ENCODE measurements around the gene KCNH2. TPM values are rescaled to one million over a fixed set of nuclear protein-coding genes. Genes with fewer than 3 reads are reported as not detected.

The KCNH2 gene
- total RNA-seq, 1 donor from 2014 or later, result under 0.01 TPM

DNA sequence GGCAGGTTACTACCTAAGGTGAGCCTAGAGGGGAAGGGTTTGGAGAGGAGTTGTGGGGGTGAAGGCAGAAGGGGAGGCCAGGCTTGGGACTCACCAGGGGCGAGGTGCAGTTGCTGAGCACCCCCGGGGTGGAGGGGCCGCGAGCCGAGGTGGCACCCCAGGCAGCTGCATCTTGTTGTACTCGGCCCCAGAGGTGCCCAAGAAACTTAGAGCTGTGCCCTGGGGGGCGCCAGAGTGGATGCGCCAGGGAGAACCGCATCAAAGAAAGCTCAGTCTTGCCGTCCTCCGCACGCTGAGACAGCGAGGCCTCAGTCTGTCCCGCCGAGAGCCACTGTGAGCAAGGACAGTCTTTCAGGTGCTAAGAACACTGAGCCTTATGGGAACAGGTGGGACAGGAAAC, 38.8 kb upstream of the KCNH2 start:
- Histone ChIP-seq H3K27me3 (ENCODE audit: control insufficient read depth, insufficient read depth, low read length) (peaks cover 15% of the 10 kb centered on the region), H3K36me3 (ENCODE audit: control insufficient read depth, insufficient read depth, low read length) (no peaks in the 10 kb centered on the region), H3K4me3 (ENCODE audit: low read depth, low read length) (no peak overlapping the region)
- no peak for DNase-seq (ENCODE audit: low read depth)
- TF ChIP-seq, protein P1, sequence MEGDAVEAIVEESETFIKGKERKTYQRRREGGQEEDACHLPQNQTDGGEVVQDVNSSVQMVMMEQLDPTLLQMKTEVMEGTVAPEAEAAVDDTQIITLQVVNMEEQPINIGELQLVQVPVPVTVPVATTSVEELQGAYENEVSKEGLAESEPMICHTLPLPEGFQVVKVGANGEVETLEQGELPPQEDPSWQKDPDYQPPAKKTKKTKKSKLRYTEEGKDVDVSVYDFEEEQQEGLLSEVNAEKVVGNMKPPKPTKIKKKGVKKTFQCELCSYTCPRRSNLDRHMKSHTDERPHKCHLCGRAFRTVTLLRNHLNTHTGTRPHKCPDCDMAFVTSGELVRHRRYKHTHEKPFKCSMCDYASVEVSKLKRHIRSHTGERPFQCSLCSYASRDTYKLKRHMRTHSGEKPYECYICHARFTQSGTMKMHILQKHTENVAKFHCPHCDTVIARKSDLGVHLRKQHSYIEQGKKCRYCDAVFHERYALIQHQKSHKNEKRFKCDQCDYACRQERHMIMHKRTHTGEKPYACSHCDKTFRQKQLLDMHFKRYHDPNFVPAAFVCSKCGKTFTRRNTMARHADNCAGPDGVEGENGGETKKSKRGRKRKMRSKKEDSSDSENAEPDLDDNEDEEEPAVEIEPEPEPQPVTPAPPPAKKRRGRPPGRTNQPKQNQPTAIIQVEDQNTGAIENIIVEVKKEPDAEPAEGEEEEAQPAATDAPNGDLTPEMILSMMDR (IDR thresholded peaks at IDR 0.05; ENCODE audit: insufficient read depth, low read length, severe bottlenecking), result no peak
- no peak for FAIRE-seq

DNA sequence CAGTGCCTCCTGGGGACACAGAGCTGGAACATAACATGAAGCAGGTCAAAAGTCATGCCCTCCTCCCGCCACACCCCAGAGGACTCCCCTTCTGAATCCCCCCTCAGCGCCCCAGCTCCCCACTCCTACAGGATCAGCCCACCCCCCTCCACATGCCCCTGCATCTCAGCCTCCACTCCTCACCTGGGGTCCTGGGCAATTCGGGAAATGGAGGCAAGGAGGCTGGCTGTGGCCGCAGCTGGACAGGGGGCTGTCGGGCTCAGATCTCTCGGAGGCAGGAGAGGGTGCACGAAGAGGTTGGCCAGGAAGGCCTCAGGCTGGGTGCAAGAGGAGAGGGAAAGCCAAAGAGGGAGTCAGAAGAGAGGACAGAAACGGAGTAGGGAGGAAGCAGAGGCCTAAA, 38.4 kb upstream of the KCNH2 start:
- H3K36me3 ChIP-seq (ENCODE audit: control insufficient read depth, insufficient read depth, low read length), result no peaks in the 10 kb centered on the region
- TF ChIP-seq, protein P1 (IDR thresholded peaks at IDR 0.05; ENCODE audit: insufficient read depth, low read length, severe bottlenecking), result no peak

DNA sequence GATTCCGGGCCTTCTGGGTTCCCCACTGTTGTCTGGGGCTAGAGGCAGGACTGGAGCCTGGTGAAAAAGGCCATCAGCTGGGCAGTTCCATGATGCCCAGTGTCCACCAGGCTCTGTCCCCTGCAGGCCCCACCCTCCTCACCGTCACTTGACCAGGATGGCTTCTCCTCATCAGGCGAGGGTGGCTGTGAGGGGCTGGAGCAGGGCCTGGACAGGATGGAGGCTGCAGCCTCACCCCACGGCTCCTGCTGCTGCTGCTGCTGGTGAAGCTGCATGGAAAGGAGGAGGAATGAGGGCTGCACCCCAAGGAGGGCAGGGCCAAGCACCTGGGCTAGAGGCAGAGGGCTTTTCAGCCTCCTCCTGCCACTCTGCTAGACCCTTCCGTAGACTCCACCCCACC, 37.8 kb upstream of the KCNH2 start:
- FAIRE-seq (no peak), DNase-seq (ENCODE audit: low read depth) (no peak)
- no peak overlapping the region for H3K4me3 ChIP-seq (ENCODE audit: low read depth, low read length)
- TF ChIP-seq, protein P1 (IDR thresholded peaks at IDR 0.05; ENCODE audit: insufficient read depth, low read length, severe bottlenecking), result no peak
- H3K27me3 ChIP-seq (ENCODE audit: control insufficient read depth, insufficient read depth, low read length), result peaks cover 15% of the 10 kb centered on the region
- H3K36me3 ChIP-seq (ENCODE audit: control insufficient read depth, insufficient read depth, low read length), result no peaks in the 10 kb centered on the region

More for the DNA sequence above, 38.4 kb upstream of the KCNH2 start:
- H3K27me3 ChIP-seq (ENCODE audit: control insufficient read depth, insufficient read depth, low read length), result peaks cover 15% of the 10 kb centered on the region
- H3K4me3 ChIP-seq (ENCODE audit: low read depth, low read length), result no peak overlapping the region
- no peak for FAIRE-seq
- DNase-seq (ENCODE audit: low read depth), result no peak

DNA sequence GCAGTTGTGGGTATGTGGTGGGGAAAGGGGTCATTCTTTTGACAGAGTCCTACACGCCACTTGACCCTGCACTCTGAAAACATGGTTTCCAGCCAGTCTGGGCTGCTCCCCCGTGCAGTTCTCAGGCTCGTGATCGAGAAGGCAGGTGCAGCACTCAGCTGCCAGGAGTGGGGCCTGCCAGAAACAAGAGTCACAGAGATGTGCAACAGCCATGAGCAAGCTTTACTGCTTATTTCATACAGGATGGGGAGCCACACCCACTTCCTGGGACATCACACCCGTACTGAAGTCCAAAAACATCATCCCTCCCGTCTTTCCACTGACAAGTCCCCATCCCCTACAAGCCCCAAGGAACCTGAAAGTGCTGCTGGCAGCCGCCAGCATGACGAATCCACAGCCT, 36.8 kb upstream of the KCNH2 start:
- TF ChIP-seq, protein P1 (IDR thresholded peaks at IDR 0.05; ENCODE audit: insufficient read depth, low read length, severe bottlenecking), result no peak
- FAIRE-seq (no peak), DNase-seq (ENCODE audit: low read depth) (peak; percentile 43)
- Histone ChIP-seq H3K27me3 (ENCODE audit: control insufficient read depth, insufficient read depth, low read length) (peaks cover 15% of the 10 kb centered on the region), H3K4me3 (ENCODE audit: low read depth, low read length) (no peak overlapping the region), H3K36me3 (ENCODE audit: control insufficient read depth, insufficient read depth, low read length) (no peaks in the 10 kb centered on the region)

DNA sequence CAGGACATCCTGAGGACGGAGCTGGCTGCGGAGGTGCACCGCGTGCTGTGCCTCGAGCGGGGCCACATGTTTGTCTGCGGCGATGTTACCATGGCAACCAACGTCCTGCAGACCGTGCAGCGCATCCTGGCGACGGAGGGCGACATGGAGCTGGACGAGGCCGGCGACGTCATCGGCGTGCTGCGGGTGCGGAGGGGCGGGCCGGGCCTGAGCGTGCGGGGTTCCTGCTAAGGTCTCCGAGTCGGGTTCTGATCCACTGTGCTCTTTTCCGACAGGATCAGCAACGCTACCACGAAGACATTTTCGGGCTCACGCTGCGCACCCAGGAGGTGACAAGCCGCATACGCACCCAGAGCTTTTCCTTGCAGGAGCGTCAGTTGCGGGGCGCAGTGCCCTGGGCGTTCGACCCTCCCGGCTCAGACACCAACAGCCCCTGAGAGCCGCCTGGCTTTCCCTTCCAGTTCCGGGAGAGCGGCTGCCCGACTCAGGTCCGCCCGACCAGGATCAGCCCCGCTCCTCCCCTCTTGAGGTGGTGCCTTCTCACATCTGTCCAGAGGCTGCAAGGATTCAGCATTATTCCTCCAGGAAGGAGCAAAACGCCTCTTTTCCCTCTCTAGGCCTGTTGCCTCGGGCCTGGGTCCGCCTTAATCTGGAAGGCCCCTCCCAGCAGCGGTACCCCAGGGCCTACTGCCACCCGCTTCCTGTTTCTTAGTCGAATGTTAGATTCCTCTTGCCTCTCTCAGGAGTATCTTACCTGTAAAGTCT, 35.8 kb upstream of the KCNH2 start:
- TF ChIP-seq, protein P1 (IDR thresholded peaks at IDR 0.05; ENCODE audit: insufficient read depth, low read length, severe bottlenecking), result peak; percentile 8
- Histone ChIP-seq H3K4me3 (ENCODE audit: low read depth, low read length) (peak overlapping the region; percentile 4), H3K36me3 (ENCODE audit: control insufficient read depth, insufficient read depth, low read length) (no peaks in the 10 kb centered on the region), H3K27me3 (ENCODE audit: control insufficient read depth, insufficient read depth, low read length) (peaks cover 12% of the 10 kb centered on the region)
- DNase-seq (ENCODE audit: low read depth), result no peak
- FAIRE-seq, result no peak

DNA sequence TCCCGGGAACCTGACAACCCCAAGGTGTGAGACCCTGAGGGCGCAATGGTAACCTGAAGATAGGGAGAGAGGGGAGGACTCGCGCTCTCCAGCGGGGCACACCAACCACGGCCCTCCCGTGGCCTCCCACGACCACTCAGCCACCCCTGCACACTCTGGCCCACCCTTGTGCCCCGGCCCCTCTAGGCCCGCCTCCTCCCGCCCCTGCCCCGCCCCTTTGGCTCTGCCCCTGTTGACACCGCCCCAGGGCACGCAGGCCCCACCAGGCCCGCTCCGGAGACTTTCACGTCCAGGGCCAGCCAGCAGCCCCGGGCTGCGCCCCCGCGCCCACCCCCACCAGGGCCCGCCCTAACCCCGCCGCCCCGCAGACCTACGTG, 35.2 kb upstream of the KCNH2 start:
- no peak for FAIRE-seq
- TF ChIP-seq, protein P1 (IDR thresholded peaks at IDR 0.05; ENCODE audit: insufficient read depth, low read length, severe bottlenecking), result no peak
- Histone ChIP-seq H3K4me3 (ENCODE audit: low read depth, low read length) (no peak overlapping the region), H3K27me3 (ENCODE audit: control insufficient read depth, insufficient read depth, low read length) (peaks cover 10% of the 10 kb centered on the region), H3K36me3 (ENCODE audit: control insufficient read depth, insufficient read depth, low read length) (no peaks in the 10 kb centered on the region)
- no peak for DNase-seq (ENCODE audit: low read depth)
